Transverse colon (tissue), 4 donors: ENCODE results near the gene ESR1. TPM values are rescaled to one million over a fixed set of nuclear protein-coding genes. Genes with fewer than 3 reads are reported as not detected.
"Not testable (repeated sequence)": the region's sequence is repeated elsewhere in the genome, so short reads cannot be mapped to it uniquely, and the experiment has no call there.

Experiments used
- DNase-seq: peaks from one replicate; pipeline ENCODE4 v3.0.0-alpha.2; 2019
- H3K27ac ChIP-seq, 4 donors: fragments of 200-600 bp; sonication (generic); 2 replicates each; pipeline ENCODE4 v1.5.1; 2016 to 2018; ENCODE audit warnings: inconsistent platforms in 4 of 4
- H3K27me3 ChIP-seq: fragments of 200-600 bp; sonication (generic); 2 replicates; pipeline ENCODE4 v1.5.1; 2017; ENCODE audit warnings: inconsistent platforms
- H3K36me3 ChIP-seq, 4 donors: fragments of 200-600 bp; sonication (generic); 2 replicates each; pipeline ENCODE4 v1.5.1; 2017 to 2019; ENCODE audit warnings: inconsistent platforms in 4 of 4
- H3K4me1 ChIP-seq, 4 donors: fragments of 200-600 bp; sonication (generic); 2 replicates each; pipeline ENCODE4 v1.5.1; 2017 to 2020; ENCODE audit warnings: inconsistent platforms in 4 of 4
- H3K4me3 ChIP-seq, 4 donors: fragments of 200-600 bp; sonication (generic); 1 replicate in 1 of 4; 2 replicates in 3 of 4; pipeline versions ENCODE4 v1.5.1 to v1.6.1; 2017 to 2019; ENCODE audit warnings: inconsistent platforms in 4 of 4
- H3K9me3 ChIP-seq, 2 donors: fragments of 200-600 bp; sonication (generic); 2 replicates each; pipeline ENCODE4 v1.5.1; 2017 to 2019; ENCODE audit warnings: inconsistent platforms in 2 of 2
- EP300 ChIP-seq: sonication (generic); formaldehyde crosslinking; IDR thresholded peaks from one replicate; pipeline ENCODE4 v1.6.1; 2017; ENCODE audit warnings: antibody characterized with exemption, low read depth
- POLR2A ChIP-seq: fragments of 450-650 bp; IDR thresholded peaks from one replicate; pipeline ENCODE4 v1.6.1; 2016; ENCODE audit warnings: antibody characterized with exemption, mild to moderate bottlenecking, moderate library complexity
- POLR2AphosphoS5 ChIP-seq, 3 donors: sonication (generic); formaldehyde crosslinking; IDR thresholded peaks; one replicate each; pipeline ENCODE4 v1.6.1; 2016; ENCODE audit warnings: antibody characterized with exemption in 3 of 3
- WGBS, 2 donors: methylation state at CpG; one replicate each; pipeline ENCODE4 v1.1.5; 2018; ENCODE audit warnings: low coverage in 1 of 2; 5-methylcytosine and 5-hydroxymethylcytosine counted together
- in situ Hi-C, 4 donors: fragments of 200-750 bp; cut with MboI; loops; one replicate each; pipeline versions ENCODE4 v1.15.0 to v1.15.1; 2017; ENCODE audit warnings: low sequenced_read_pairs in 3 of 4, low pct_ligation_motif_present in 1 of 4, low pct_unique_long_range_greater_than_20kb in 1 of 4
- intact Hi-C: fragments of 100-400 bp; cut with DNase I; formaldehyde crosslinking; loops from one replicate; pipeline ENCODE4 v1.15.1; 2023; ENCODE audit warnings: low total_unique reads
- total RNA-seq, 4 donors: library from RNA; depleted of rRNA; stranded (reverse); fragments of >200 nt; gene quantifications; one replicate each; pipeline ENCODE4 v1.1.0, GENCODE V29; 2016
- TF ChIP-seq, protein P1 (sequence below), 5 experiments: fragments of 200-600 bp in 3 of 5; fragments of 450-650 bp in 2 of 5; sonication (generic) in 3 of 5; IDR thresholded peaks; 1 replicate in 2 of 5; 2 replicates in 3 of 5; pipeline ENCODE4 v1.5.1; 2016 to 2017; ENCODE audit warnings: antibody characterized with exemption in 5 of 5, inconsistent platforms in 3 of 5, mild to moderate bottlenecking in 2 of 5, moderate library complexity in 1 of 5

Gene ESR1
- total RNA-seq, 4 donors from 2014 or later, result 0.37 to 0.48 (median 0.41) TPM; not detected in 1

DNA sequence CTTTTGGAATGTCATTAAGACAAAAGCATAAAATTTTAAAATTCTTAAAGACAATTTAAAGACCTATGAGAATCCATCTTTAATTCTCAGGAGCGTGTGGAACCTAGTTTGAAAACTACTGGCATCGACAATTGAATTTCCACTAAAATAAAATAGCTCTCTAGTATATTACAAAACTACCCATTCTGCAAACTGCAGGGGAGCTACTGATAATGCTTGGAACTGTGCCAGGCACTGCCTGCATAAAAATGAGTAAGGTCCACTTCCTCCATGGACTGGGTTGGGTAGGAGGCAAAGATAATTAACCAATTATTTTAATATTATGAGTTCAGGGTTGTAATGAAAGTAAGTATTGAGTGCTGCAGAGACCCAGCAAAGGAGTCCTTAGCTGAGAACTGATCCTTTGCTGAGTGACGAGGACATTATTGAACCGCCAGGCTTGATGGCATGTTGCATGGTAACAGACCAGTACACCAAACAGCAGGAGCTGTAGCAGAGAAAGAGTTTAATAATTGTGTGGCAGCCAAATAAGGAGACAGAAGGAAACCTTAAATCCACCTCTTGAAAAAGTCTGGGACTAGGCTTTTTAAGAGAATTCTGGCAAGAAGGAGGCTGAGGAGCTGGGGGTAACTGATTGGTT lies 261.3 kb downstream of the ESR1 start:
- WGBS, 2 donors, result 72 to 78% methylated on average over 2 to 4 of the region's 4 CpGs
- DNase-seq, result no peak
- Histone ChIP-seq H3K9me3 (no peaks in the 10 kb centered on the region), H3K27ac (no peak overlapping the region), H3K36me3 (no peaks in the 10 kb centered on the region), H3K4me1 (no peaks in the 10 kb centered on the region), H3K27me3 (no peaks in the 10 kb centered on the region), H3K4me3 (no peak overlapping the region)
- TF ChIP-seq, protein P1, sequence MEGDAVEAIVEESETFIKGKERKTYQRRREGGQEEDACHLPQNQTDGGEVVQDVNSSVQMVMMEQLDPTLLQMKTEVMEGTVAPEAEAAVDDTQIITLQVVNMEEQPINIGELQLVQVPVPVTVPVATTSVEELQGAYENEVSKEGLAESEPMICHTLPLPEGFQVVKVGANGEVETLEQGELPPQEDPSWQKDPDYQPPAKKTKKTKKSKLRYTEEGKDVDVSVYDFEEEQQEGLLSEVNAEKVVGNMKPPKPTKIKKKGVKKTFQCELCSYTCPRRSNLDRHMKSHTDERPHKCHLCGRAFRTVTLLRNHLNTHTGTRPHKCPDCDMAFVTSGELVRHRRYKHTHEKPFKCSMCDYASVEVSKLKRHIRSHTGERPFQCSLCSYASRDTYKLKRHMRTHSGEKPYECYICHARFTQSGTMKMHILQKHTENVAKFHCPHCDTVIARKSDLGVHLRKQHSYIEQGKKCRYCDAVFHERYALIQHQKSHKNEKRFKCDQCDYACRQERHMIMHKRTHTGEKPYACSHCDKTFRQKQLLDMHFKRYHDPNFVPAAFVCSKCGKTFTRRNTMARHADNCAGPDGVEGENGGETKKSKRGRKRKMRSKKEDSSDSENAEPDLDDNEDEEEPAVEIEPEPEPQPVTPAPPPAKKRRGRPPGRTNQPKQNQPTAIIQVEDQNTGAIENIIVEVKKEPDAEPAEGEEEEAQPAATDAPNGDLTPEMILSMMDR (IDR thresholded peaks at IDR 0.05), result no peak
- no peak for TF ChIP-seq POLR2AphosphoS5 (IDR thresholded peaks at IDR 0.05)
- TF ChIP-seq POLR2A, result no peak
- no peak for TF ChIP-seq EP300
- intact Hi-C loops (no loop called here), in situ Hi-C loops (no loop called here)

DNA sequence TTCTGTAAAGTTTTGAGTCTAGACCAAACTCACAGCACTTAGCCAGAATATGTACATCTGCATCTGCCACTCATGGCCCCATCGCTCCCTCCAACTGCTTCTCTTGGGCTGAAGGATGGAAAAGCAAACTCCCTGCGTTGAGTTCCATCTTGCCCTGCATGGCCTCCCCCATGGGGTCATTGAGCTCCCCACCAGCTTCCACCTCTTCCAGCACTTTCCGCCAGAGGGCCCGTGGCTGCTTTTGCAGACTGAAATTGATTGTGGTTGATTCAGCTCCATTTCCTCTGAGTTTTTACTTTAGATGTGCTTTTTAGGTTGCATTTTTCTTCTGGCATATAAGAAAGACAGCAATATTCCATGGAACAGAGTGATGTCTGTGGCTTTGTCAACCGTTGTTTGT lies 263.1 kb downstream of the ESR1 start:
- in situ Hi-C loops, result no loop called here
- DNase-seq, result no peak
- no peak for TF ChIP-seq POLR2A
- no peak for TF ChIP-seq POLR2AphosphoS5 (IDR thresholded peaks at IDR 0.05)
- TF ChIP-seq EP300, result no peak
- TF ChIP-seq, protein P1 (IDR thresholded peaks at IDR 0.05), result no peak
- Histone ChIP-seq H3K4me3 (no peak overlapping the region), H3K9me3 (no peaks in the 10 kb centered on the region), H3K4me1 (no peaks in the 10 kb centered on the region), H3K36me3 (no peaks in the 10 kb centered on the region), H3K27me3 (no peaks in the 10 kb centered on the region), H3K27ac (no peak overlapping the region)
- 83 to 88% methylated on average over 4 to 5 of the region's 5 CpGs for WGBS, 2 donors
- intact Hi-C loops, result no loop called here

DNA sequence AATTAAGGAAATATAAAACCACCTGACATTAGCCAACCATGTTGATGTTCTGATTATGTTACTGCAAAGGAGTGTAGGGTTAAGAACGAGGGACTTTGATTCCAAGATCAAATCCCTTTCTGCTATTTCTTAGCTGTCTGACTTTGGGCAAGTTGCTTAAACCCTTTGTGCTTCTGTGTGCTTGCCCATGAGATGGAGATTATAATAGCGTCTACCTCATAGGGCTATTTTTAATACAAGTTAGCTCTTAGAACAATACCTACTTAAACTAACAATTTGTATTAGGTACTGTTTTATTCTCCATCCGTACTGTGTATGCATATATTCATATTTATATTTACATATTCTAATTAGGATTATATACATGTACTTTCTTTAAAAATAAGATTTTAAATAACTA lies 263.8 kb downstream of the ESR1 start:
- 64 to 76% methylated on average over 2 to 3 of the region's 3 CpGs for WGBS, 2 donors
- H3K27me3 ChIP-seq, result no peaks in the 10 kb centered on the region
- no peak for TF ChIP-seq POLR2AphosphoS5 (IDR thresholded peaks at IDR 0.05)
- no peak for TF ChIP-seq EP300
- no peak for TF ChIP-seq POLR2A
- TF ChIP-seq, protein P1 (IDR thresholded peaks at IDR 0.05), result no peak

DNA sequence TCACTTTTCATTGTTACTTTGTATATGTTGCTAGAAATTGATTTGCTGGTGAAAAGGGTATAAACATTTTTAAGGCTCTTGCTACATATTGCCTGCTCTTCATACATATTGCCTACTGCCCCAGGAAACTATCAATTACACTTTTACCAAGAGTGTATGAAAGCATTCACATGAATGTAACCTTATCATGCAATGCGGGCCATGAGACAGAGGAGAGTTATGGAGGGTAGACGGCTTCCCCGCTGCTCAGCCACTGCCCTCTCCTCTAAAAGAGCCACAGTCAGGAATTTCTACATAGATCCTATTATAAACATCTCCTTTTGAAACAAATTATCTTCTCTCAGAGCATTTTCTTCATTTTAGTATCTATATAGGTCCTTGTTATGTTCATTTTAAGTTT lies 264.4 kb downstream of the ESR1 start:
- 75 to 82% methylated on average over 3 of the region's 3 CpGs for WGBS, 2 donors
- Histone ChIP-seq H3K27ac (no peak overlapping the region), H3K9me3 (peaks cover 0 to 8% of the 10 kb centered on the region in 2 donors), H3K27me3 (no peaks in the 10 kb centered on the region), H3K4me3 (no peak overlapping the region), H3K4me1 (no peaks in the 10 kb centered on the region), H3K36me3 (no peaks in the 10 kb centered on the region)
- intact Hi-C loops, result no loop called here
- no peak for DNase-seq
- in situ Hi-C loops, result no loop called here
- TF ChIP-seq POLR2AphosphoS5 (IDR thresholded peaks at IDR 0.05) (no peak), POLR2A (no peak), EP300 (no peak)
- TF ChIP-seq, protein P1 (IDR thresholded peaks at IDR 0.05), result no peak

More for the DNA sequence above, 263.8 kb downstream of the ESR1 start:
- DNase-seq, result no peak
- in situ Hi-C loops, result no loop called here
- Histone ChIP-seq H3K27ac (no peak overlapping the region), H3K36me3 (no peaks in the 10 kb centered on the region), H3K9me3 (peaks cover 0 to 7% of the 10 kb centered on the region in 2 donors), H3K4me1 (no peaks in the 10 kb centered on the region), H3K4me3 (no peak overlapping the region)
- intact Hi-C loops, result no loop called here

DNA sequence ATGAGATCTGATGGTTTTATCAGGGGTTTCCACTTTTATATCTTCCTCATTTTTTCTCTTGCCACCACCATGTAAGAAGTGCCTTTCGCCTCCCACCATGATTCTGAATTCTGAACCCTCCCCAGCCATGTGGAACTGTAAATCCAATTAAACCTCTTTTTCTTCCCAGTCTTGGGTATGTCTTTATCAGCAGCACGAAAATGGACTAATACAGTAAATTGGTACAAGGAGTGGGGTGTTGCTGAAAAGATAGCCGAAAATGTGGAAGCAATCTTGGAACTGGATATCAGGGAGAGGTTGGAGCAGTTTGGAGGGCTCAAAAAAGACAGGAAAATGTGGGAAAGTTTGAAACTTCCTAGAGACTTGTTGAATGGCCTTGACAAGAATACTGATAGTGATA lies 268.8 kb downstream of the ESR1 start:
- H3K4me1 ChIP-seq, H3K27me3 ChIP-seq, H3K36me3 ChIP-seq, H3K9me3 ChIP-seq, DNase-seq, in situ Hi-C loops, H3K4me3 ChIP-seq, intact Hi-C loops, H3K27ac ChIP-seq: not testable (repeated sequence)
- WGBS, 2 donors, result 85% methylated on average over 3 of the region's 3 CpGs; no CpG with 5 or more reads in 1 of the 2 donors
